ENCODE measurements around the gene GALNT5.
A peak's percentile ranks its signal among the peaks of the same experiment; 100 is the strongest.
"Not testable (repeated sequence)": the region's sequence is repeated elsewhere in the genome, so short reads cannot be mapped to it uniquely, and the experiment has no call there.

GALNT5 gene

GRCh38 chr2:157334797-157335196 is 77.3 kb downstream of the GALNT5 start:
- Histone ChIP-seq H3K36me3 (ENCODE audit: control insufficient read depth, insufficient read depth, low read length) (no peaks in the 10 kb centered on the region), H3K27ac (ENCODE audit: insufficient read depth, low read length, poor library complexity, severe bottlenecking) (no peak overlapping the region), H3K9me3 (ENCODE audit: control insufficient read depth, low read length) (no peaks in the 10 kb centered on the region), H3K4me3 (ENCODE audit: insufficient read depth, low read depth, low read length, poor library complexity, severe bottlenecking) (no peak overlapping the region), H3K27me3 (replicated peaks; ENCODE audit: control insufficient read depth, insufficient read depth, low read length, poor library complexity, severe bottlenecking) (no peaks in the 10 kb centered on the region), H3K4me1 (ENCODE audit: control insufficient read depth, insufficient read depth, low read length, poor library complexity, severe bottlenecking) (peaks cover 6% of the 10 kb centered on the region)
- DNase-seq, result no peak

GRCh38 chr2:157336137-157337010 is 78.9 kb downstream of the GALNT5 start:
- Histone ChIP-seq H3K27ac (ENCODE audit: insufficient read depth, low read length, poor library complexity, severe bottlenecking) (no peak overlapping the region), H3K4me1 (ENCODE audit: control insufficient read depth, insufficient read depth, low read length, poor library complexity, severe bottlenecking) (peaks cover 4% of the 10 kb centered on the region), H3K36me3 (ENCODE audit: control insufficient read depth, insufficient read depth, low read length) (no peaks in the 10 kb centered on the region), H3K27me3 (replicated peaks; ENCODE audit: control insufficient read depth, insufficient read depth, low read length, poor library complexity, severe bottlenecking) (no peaks in the 10 kb centered on the region), H3K9me3 (ENCODE audit: control insufficient read depth, low read length) (no peaks in the 10 kb centered on the region), H3K4me3 (ENCODE audit: insufficient read depth, low read depth, low read length, poor library complexity, severe bottlenecking) (no peak overlapping the region)
- DNase-seq, result peak in 1 of 3 donors; percentile 31

- H3K27me3 ChIP-seq (replicated peaks; ENCODE audit: control insufficient read depth, insufficient read depth, low read length, poor library complexity, severe bottlenecking), result no peaks in the 10 kb centered on the region
- H3K27ac ChIP-seq (ENCODE audit: insufficient read depth, low read length, poor library complexity, severe bottlenecking), result no peak overlapping the region
- H3K9me3 ChIP-seq (ENCODE audit: control insufficient read depth, low read length), result no peaks in the 10 kb centered on the region
- DNase-seq, result no peak
- H3K36me3 ChIP-seq (ENCODE audit: control insufficient read depth, insufficient read depth, low read length), result no peaks in the 10 kb centered on the region
- no peaks in the 10 kb centered on the region for H3K4me1 ChIP-seq (ENCODE audit: control insufficient read depth, insufficient read depth, low read length, poor library complexity, severe bottlenecking)
- no peak overlapping the region for H3K4me3 ChIP-seq (ENCODE audit: insufficient read depth, low read depth, low read length, poor library complexity, severe bottlenecking)
These were observed 80.5 kb downstream of the GALNT5 start for GRCh38 chr2:157337978-157338377.

GRCh38 chr2:157339965-157340655 is 82.6 kb downstream of the GALNT5 start:
- Histone ChIP-seq H3K4me3 (ENCODE audit: insufficient read depth, low read depth, low read length, poor library complexity, severe bottlenecking) (no peak overlapping the region), H3K9me3 (ENCODE audit: control insufficient read depth, low read length) (peaks cover 10% of the 10 kb centered on the region), H3K27me3 (replicated peaks; ENCODE audit: control insufficient read depth, insufficient read depth, low read length, poor library complexity, severe bottlenecking) (no peaks in the 10 kb centered on the region), H3K36me3 (ENCODE audit: control insufficient read depth, insufficient read depth, low read length) (no peaks in the 10 kb centered on the region), H3K27ac (ENCODE audit: insufficient read depth, low read length, poor library complexity, severe bottlenecking) (no peak overlapping the region), H3K4me1 (ENCODE audit: control insufficient read depth, insufficient read depth, low read length, poor library complexity, severe bottlenecking) (no peaks in the 10 kb centered on the region)
- DNase-seq, result no peak

GRCh38 chr2:157341381-157341780 is 83.9 kb downstream of the GALNT5 start:
- H3K9me3 ChIP-seq (ENCODE audit: control insufficient read depth, low read length), result peaks cover 10% of the 10 kb centered on the region
- not testable (repeated sequence) for DNase-seq; H3K27me3 ChIP-seq (replicated peaks; ENCODE audit: control insufficient read depth, insufficient read depth, low read length, poor library complexity, severe bottlenecking); H3K4me3 ChIP-seq (ENCODE audit: insufficient read depth, low read depth, low read length, poor library complexity, severe bottlenecking); H3K36me3 ChIP-seq (ENCODE audit: control insufficient read depth, insufficient read depth, low read length); H3K4me1 ChIP-seq (ENCODE audit: control insufficient read depth, insufficient read depth, low read length, poor library complexity, severe bottlenecking); H3K27ac ChIP-seq (ENCODE audit: insufficient read depth, low read length, poor library complexity, severe bottlenecking)

- H3K4me1 ChIP-seq (ENCODE audit: control insufficient read depth, insufficient read depth, low read length, poor library complexity, severe bottlenecking), result no peaks in the 10 kb centered on the region
- peaks cover 10% of the 10 kb centered on the region for H3K9me3 ChIP-seq (ENCODE audit: control insufficient read depth, low read length)
- H3K36me3 ChIP-seq (ENCODE audit: control insufficient read depth, insufficient read depth, low read length), result no peaks in the 10 kb centered on the region
- no peak overlapping the region for H3K4me3 ChIP-seq (ENCODE audit: insufficient read depth, low read depth, low read length, poor library complexity, severe bottlenecking)
- DNase-seq, result no peak
- no peaks in the 10 kb centered on the region for H3K27me3 ChIP-seq (replicated peaks; ENCODE audit: control insufficient read depth, insufficient read depth, low read length, poor library complexity, severe bottlenecking)
- H3K27ac ChIP-seq (ENCODE audit: insufficient read depth, low read length, poor library complexity, severe bottlenecking), result no peak overlapping the region
These were observed 88.3 kb downstream of the GALNT5 start for GRCh38 chr2:157345647-157346389.

- no peaks in the 10 kb centered on the region for H3K36me3 ChIP-seq (ENCODE audit: control insufficient read depth, insufficient read depth, low read length)
- no peak overlapping the region for H3K4me3 ChIP-seq (ENCODE audit: insufficient read depth, low read depth, low read length, poor library complexity, severe bottlenecking)
- H3K4me1 ChIP-seq (ENCODE audit: control insufficient read depth, insufficient read depth, low read length, poor library complexity, severe bottlenecking), result no peaks in the 10 kb centered on the region
- peaks cover 10% of the 10 kb centered on the region for H3K9me3 ChIP-seq (ENCODE audit: control insufficient read depth, low read length)
- no peak for DNase-seq
- no peak overlapping the region for H3K27ac ChIP-seq (ENCODE audit: insufficient read depth, low read length, poor library complexity, severe bottlenecking)
- H3K27me3 ChIP-seq (replicated peaks; ENCODE audit: control insufficient read depth, insufficient read depth, low read length, poor library complexity, severe bottlenecking), result no peaks in the 10 kb centered on the region
These were observed 90.9 kb downstream of the GALNT5 start for GRCh38 chr2:157348291-157348921.

- Histone ChIP-seq H3K27ac (ENCODE audit: insufficient read depth, low read length, poor library complexity, severe bottlenecking) (no peak overlapping the region), H3K4me1 (ENCODE audit: control insufficient read depth, insufficient read depth, low read length, poor library complexity, severe bottlenecking) (no peaks in the 10 kb centered on the region), H3K9me3 (ENCODE audit: control insufficient read depth, low read length) (no peaks in the 10 kb centered on the region), H3K36me3 (ENCODE audit: control insufficient read depth, insufficient read depth, low read length) (no peaks in the 10 kb centered on the region), H3K27me3 (replicated peaks; ENCODE audit: control insufficient read depth, insufficient read depth, low read length, poor library complexity, severe bottlenecking) (no peaks in the 10 kb centered on the region), H3K4me3 (ENCODE audit: insufficient read depth, low read depth, low read length, poor library complexity, severe bottlenecking) (no peak overlapping the region)
- no peak for DNase-seq
These were observed 92.5 kb downstream of the GALNT5 start for GRCh38 chr2:157349949-157350515.

GRCh38 chr2:157355618-157356017 is 98.1 kb downstream of the GALNT5 start:
- no peaks in the 10 kb centered on the region for H3K27me3 ChIP-seq (replicated peaks; ENCODE audit: control insufficient read depth, insufficient read depth, low read length, poor library complexity, severe bottlenecking)
- DNase-seq, result no peak
- no peak overlapping the region for H3K4me3 ChIP-seq (ENCODE audit: insufficient read depth, low read depth, low read length, poor library complexity, severe bottlenecking)
- H3K4me1 ChIP-seq (ENCODE audit: control insufficient read depth, insufficient read depth, low read length, poor library complexity, severe bottlenecking), result no peaks in the 10 kb centered on the region
- H3K9me3 ChIP-seq (ENCODE audit: control insufficient read depth, low read length), result no peaks in the 10 kb centered on the region
- H3K36me3 ChIP-seq (ENCODE audit: control insufficient read depth, insufficient read depth, low read length), result no peaks in the 10 kb centered on the region
- no peak overlapping the region for H3K27ac ChIP-seq (ENCODE audit: insufficient read depth, low read length, poor library complexity, severe bottlenecking)

All from effector memory CD4-positive, alpha-beta T cell (primary cell).